LNCaP clone FGC (cell line): ENCODE measurements around the gene TRPT1.
A peak's percentile ranks its signal among the peaks of the same experiment; 100 is the strongest.

Source experiments
- DNase-seq: peaks from one replicate; pipeline ENCODE4 v3.0.0-alpha.2; 2011; ENCODE audit warnings: low read depth
- H3K4me3 ChIP-seq: 2 replicates; pipeline ENCODE4 v1.5.1; 2011; ENCODE audit warnings: mild to moderate bottlenecking, low read depth, low read length, control low read depth
- TF ChIP-seq, protein P1 (sequence below): IDR thresholded peaks from 2 replicates; pipeline ENCODE4 v1.5.1; 2012; ENCODE audit warnings: mild to moderate bottlenecking; ENCODE audit not compliant: control insufficient read depth, insufficient read depth; ENCODE audit errors: extremely low read depth

The TRPT1 gene

GRCh38 chr11:64243236-64243854, 17.4 kb upstream of the TRPT1 start:
- no peak for DNase-seq
- TF ChIP-seq, protein P1, sequence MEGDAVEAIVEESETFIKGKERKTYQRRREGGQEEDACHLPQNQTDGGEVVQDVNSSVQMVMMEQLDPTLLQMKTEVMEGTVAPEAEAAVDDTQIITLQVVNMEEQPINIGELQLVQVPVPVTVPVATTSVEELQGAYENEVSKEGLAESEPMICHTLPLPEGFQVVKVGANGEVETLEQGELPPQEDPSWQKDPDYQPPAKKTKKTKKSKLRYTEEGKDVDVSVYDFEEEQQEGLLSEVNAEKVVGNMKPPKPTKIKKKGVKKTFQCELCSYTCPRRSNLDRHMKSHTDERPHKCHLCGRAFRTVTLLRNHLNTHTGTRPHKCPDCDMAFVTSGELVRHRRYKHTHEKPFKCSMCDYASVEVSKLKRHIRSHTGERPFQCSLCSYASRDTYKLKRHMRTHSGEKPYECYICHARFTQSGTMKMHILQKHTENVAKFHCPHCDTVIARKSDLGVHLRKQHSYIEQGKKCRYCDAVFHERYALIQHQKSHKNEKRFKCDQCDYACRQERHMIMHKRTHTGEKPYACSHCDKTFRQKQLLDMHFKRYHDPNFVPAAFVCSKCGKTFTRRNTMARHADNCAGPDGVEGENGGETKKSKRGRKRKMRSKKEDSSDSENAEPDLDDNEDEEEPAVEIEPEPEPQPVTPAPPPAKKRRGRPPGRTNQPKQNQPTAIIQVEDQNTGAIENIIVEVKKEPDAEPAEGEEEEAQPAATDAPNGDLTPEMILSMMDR, result no peak
- H3K4me3 ChIP-seq, result no peak overlapping the region

DNA sequence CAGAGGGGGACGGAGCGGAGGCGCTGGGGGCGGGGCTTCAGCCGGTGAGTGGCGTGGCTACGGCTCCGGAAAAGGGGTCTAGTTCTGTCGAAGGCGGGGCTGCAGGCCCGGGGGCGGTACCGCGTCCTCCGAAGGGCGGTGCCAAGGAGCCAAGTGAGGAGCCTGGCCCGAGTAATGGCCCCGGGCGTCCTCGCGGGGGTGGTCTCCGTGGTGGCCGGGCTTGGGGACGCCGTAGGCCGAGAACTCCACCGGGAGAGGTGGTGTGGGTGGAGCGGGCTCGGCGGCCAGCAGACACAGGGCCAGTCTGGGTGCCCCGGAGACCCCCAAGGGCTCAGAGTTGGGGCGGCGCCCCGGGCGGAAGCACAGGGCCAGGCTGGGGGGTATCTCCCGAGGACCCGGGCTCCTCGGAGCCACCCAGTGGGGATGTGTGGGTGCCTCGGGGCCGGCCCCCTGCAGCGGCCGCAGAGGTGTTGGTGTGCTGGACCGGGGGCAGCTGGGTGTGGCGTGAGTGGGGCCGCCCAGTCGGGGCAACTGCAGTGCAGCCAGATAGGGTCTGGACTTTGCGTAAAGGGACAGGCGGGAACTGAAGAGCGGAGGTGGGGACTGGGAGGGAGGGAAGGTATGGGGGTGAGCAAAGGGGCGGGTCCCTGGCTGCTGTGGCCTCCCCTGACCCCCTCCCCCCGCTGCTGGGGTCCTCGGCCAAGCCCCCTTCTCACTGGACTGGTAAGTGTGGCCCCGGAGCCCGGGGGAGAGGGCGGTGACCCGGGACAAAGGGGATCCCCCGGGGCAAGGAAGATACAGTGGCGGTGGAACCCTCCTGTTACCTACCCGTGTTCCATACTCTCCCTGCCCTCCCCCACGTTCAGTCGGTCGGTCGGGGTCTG, 15.7 kb upstream of the TRPT1 start:
- no peak for DNase-seq
- peak overlapping the region; percentile 96 for H3K4me3 ChIP-seq

GRCh38 chr11:64241241-64241490, 15.2 kb upstream of the TRPT1 start:
- H3K4me3 ChIP-seq, result peak overlapping the region; percentile 96
- peak; percentile 95 for DNase-seq
- TF ChIP-seq, protein P1, result no peak

More for the DNA sequence above, 15.7 kb upstream of the TRPT1 start:
- TF ChIP-seq, protein P1, result no peak

DNA sequence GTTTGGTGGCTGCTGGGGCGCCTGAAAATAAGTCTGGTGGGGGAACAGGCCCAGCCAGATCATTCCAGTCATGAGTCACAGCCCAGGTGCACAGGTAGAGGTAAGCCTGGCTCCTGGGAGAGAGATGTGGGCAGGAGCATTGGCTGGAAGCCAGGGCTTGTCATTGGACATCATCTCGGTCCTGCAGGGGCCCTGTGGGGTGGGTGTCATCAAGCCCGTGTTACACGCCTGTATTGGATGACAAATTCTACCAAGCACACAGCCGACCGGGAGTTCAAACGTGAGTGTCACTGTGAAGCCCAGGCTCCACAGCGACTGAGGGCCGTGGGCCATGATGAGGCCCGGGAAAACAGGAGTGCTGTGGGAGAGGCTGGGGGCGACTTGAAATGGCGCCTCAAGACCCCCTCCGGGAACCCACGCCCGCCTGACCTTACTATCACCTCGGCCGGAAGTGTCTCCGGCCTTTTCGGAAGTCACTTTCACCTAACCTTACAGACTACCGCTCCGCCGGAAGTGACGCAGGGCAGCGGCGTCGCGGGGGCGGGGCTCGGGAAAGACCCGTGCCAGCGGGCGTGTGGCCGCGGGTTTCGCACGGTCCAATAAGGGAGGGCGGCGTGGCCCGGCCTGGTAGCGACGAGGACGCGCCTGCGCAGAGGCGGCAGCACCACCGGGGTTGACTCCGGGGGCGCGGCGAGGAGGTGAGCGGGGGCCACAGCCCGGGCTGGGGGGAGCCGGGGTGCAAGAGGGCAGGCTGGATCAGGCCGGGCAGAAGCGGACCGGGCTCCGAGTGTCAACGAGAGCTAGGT, 14.7 kb upstream of the TRPT1 start, which contains the start of gene FKBP2:
TSS of gene FKBP2 (plus strand) at position 661 of the 806 bp plus-strand sequence. CDS start 1,293 bp downstream, outside the sequence.
- peak; percentile 86 for DNase-seq
- H3K4me3 ChIP-seq, result peak within 1 kb of the TSS; percentile 96
- TF ChIP-seq, protein P1, result no peak

GRCh38 chr11:64239662-64240434, 13.9 kb upstream of the TRPT1 start:
- peak overlapping the region; percentile 96 for H3K4me3 ChIP-seq
- no peak for DNase-seq
- TF ChIP-seq, protein P1, result no peak

GRCh38 chr11:64238999-64239398, 13.0 kb upstream of the TRPT1 start:
- TF ChIP-seq, protein P1, result no peak
- no peak for DNase-seq
- H3K4me3 ChIP-seq, result no peak overlapping the region
